Measurements from ENCODE around the gene FOXS1.
A peak's percentile ranks its signal among the peaks of the same experiment; 100 is the strongest.

FOXS1 gene

GRCh38 chr20:31857861-31858759 lies 12.7 kb upstream of the FOXS1 start:
- H3K4me3 ChIP-seq (ENCODE audit: low read depth, low read length) = no peak overlapping the region
- no peak for TF ChIP-seq CTCF (IDR thresholded peaks at IDR 0.05; ENCODE audit: insufficient read depth, low read depth, low read length, missing control alignments)
- DNase-seq (ENCODE audit: low read depth) = peak; percentile 70

- no peak overlapping the region for H3K4me3 ChIP-seq (ENCODE audit: low read depth, low read length)
- no peak for DNase-seq (ENCODE audit: low read depth)
- TF ChIP-seq CTCF (IDR thresholded peaks at IDR 0.05; ENCODE audit: insufficient read depth, low read depth, low read length, missing control alignments) = no peak
Observed at GRCh38 chr20:31856516-31856915, 11.1 kb upstream of the FOXS1 start.

- no peak overlapping the region for H3K4me3 ChIP-seq (ENCODE audit: low read depth, low read length)
- DNase-seq (ENCODE audit: low read depth) = no peak
- TF ChIP-seq CTCF (IDR thresholded peaks at IDR 0.05; ENCODE audit: insufficient read depth, low read depth, low read length, missing control alignments) = no peak
Observed at GRCh38 chr20:31853481-31853880, 8.1 kb upstream of the FOXS1 start.

- no peak overlapping the region for H3K4me3 ChIP-seq (ENCODE audit: low read depth, low read length)
- no peak for DNase-seq (ENCODE audit: low read depth)
- no peak for TF ChIP-seq CTCF (IDR thresholded peaks at IDR 0.05; ENCODE audit: insufficient read depth, low read depth, low read length, missing control alignments)
Observed at GRCh38 chr20:31851240-31851955, 6.0 kb upstream of the FOXS1 start.

GRCh38 chr20:31849306-31849930 lies 4.0 kb upstream of the FOXS1 start:
- TF ChIP-seq CTCF (IDR thresholded peaks at IDR 0.05; ENCODE audit: insufficient read depth, low read depth, low read length, missing control alignments) = no peak
- H3K4me3 ChIP-seq (ENCODE audit: low read depth, low read length) = no peak overlapping the region
- no peak for DNase-seq (ENCODE audit: low read depth)

- TF ChIP-seq CTCF (IDR thresholded peaks at IDR 0.05; ENCODE audit: insufficient read depth, low read depth, low read length, missing control alignments) = no peak
- DNase-seq (ENCODE audit: low read depth) = no peak
- no peak overlapping the region for H3K4me3 ChIP-seq (ENCODE audit: low read depth, low read length)
Observed at GRCh38 chr20:31848088-31848999, 2.9 kb upstream of the FOXS1 start.

All from GM12865 (cell line).